HEK293T (cell line): Measurements from ENCODE around the gene PCDHGA2.

ENCODE experiments used
- CTCF ChIA-PET: fragments of 350-600 bp; formaldehyde crosslinking; extraction: SDS; loops from one replicate; lab custom pipeline; 2021; ENCODE audit warnings: antibody characterized with exemption, inconsistent platforms; lab: Yijun Ruan, JAX
- POLR2A ChIA-PET: fragments of 350-600 bp; formaldehyde crosslinking; extraction: SDS; loops from one replicate; lab custom pipeline; 2020; ENCODE audit warnings: antibody characterized with exemption, inconsistent platforms; lab: Yijun Ruan, JAX
- DNase-seq: peaks from one replicate; pipeline ENCODE4 v3.0.0; 2012; ENCODE audit warnings: mixed read lengths; ENCODE audit errors: extremely low spot score
- ARNT ChIP-seq: fragments of 450-650 bp; IDR thresholded peaks from 2 replicates; pipeline ENCODE4 v1.6.1; 2017; ENCODE audit warnings: mild to moderate bottlenecking
- BHLHE40 ChIP-seq: fragments of 450-650 bp; IDR thresholded peaks from 2 replicates; pipeline ENCODE4 v1.6.1; 2016; ENCODE audit warnings: mild to moderate bottlenecking, moderate library complexity, borderline replicate concordance
- CTBP1 ChIP-seq: fragments of 450-650 bp; IDR thresholded peaks from 2 replicates; pipeline ENCODE4 v1.6.1; 2016; ENCODE audit warnings: borderline replicate concordance
- ELF4 ChIP-seq: fragments of 450-650 bp; IDR thresholded peaks from 2 replicates; pipeline ENCODE4 v1.6.1; 2017; ENCODE audit warnings: antibody characterized with exemption
- FOXA1 ChIP-seq: fragments of 450-650 bp; IDR thresholded peaks from 2 replicates; pipeline ENCODE4 v1.6.1; 2016; ENCODE audit warnings: mild to moderate bottlenecking
- FOXK2 ChIP-seq: fragments of 450-650 bp; IDR thresholded peaks from 2 replicates; pipeline ENCODE4 v1.6.1; 2016; ENCODE audit warnings: mild to moderate bottlenecking
- FOXM1 ChIP-seq: fragments of 450-650 bp; IDR thresholded peaks from 2 replicates; pipeline ENCODE4 v1.6.1; 2017; ENCODE audit warnings: mild to moderate bottlenecking, borderline replicate concordance
- HDGF ChIP-seq: fragments of 450-650 bp; IDR thresholded peaks from 2 replicates; pipeline ENCODE4 v1.6.1; 2017; ENCODE audit warnings: antibody characterized with exemption, borderline replicate concordance
- L3MBTL2 ChIP-seq: fragments of 450-650 bp; conservative IDR thresholded peaks from 2 replicates; pipeline ENCODE4 v1.6.1; 2016; ENCODE audit warnings: mild to moderate bottlenecking
- LEF1 ChIP-seq: fragments of 450-650 bp; IDR thresholded peaks from 2 replicates; pipeline ENCODE4 v1.6.1; 2017; ENCODE audit warnings: mild to moderate bottlenecking, borderline replicate concordance
- NFRKB ChIP-seq: fragments of 450-650 bp; IDR thresholded peaks from 2 replicates; pipeline ENCODE4 v1.6.1; 2016; ENCODE audit warnings: mild to moderate bottlenecking, moderate library complexity
- SP1 ChIP-seq: fragments of 450-650 bp; IDR thresholded peaks from 2 replicates; pipeline ENCODE4 v1.6.1; 2017
- SUZ12 ChIP-seq: fragments of 450-650 bp; IDR thresholded peaks from 2 replicates; pipeline ENCODE4 v1.6.1; 2016; ENCODE audit warnings: mild to moderate bottlenecking
- TARDBP ChIP-seq: fragments of 450-650 bp; IDR thresholded peaks from 2 replicates; pipeline ENCODE4 v1.6.1; 2016
- ZNF384 ChIP-seq: fragments of 450-650 bp; IDR thresholded peaks from 2 replicates; pipeline ENCODE4 v1.6.1; 2016
- TF ChIP-seq, protein P1 (sequence below): fragments of 450-650 bp; IDR thresholded peaks from 2 replicates; pipeline ENCODE4 v1.6.1; 2016

Gene PCDHGA2

DNA sequence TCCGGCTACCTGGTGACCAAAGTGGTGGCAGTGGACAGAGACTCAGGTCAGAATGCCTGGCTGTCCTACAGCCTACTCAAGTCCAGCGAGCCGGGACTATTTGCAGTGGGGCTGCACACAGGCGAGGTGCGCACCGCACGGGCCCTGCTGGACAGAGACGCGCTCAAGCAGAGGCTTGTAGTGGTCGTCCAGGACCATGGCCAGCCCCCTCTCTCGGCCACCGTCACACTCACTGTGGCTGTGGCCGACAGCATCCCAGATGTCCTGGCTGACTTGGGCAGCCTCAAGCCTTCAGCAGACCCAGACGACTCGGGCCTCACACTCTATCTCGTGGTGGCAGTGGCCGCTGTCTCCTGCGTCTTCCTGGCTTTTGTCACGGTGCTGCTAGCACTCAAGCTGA, 18.4 kb downstream of the PCDHGA2 start:
- ChIA-PET POLR2A (no interaction called here), CTCF (no interaction called here)
- no peak for TF ChIP-seq ARNT
- no peak for TF ChIP-seq SP1
- TF ChIP-seq FOXA1 = no peak
- no peak for TF ChIP-seq ELF4
- no peak for TF ChIP-seq BHLHE40
- TF ChIP-seq CTBP1 = no peak
- TF ChIP-seq TARDBP = no peak
- TF ChIP-seq NFRKB = no peak
- TF ChIP-seq ZNF384 = no peak
- TF ChIP-seq HDGF = no peak
- no peak for TF ChIP-seq SUZ12
- TF ChIP-seq FOXK2 = no peak
- no peak for TF ChIP-seq FOXM1
- TF ChIP-seq LEF1 = no peak
- no peak for TF ChIP-seq L3MBTL2
- TF ChIP-seq, protein P1, sequence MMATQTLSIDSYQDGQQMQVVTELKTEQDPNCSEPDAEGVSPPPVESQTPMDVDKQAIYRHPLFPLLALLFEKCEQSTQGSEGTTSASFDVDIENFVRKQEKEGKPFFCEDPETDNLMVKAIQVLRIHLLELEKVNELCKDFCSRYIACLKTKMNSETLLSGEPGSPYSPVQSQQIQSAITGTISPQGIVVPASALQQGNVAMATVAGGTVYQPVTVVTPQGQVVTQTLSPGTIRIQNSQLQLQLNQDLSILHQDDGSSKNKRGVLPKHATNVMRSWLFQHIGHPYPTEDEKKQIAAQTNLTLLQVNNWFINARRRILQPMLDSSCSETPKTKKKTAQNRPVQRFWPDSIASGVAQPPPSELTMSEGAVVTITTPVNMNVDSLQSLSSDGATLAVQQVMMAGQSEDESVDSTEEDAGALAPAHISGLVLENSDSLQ = no peak

GRCh38 chr5:141359790-141360426, 21.3 kb downstream of the PCDHGA2 start, which contains the start of gene PCDHGB2:
TSS of gene PCDHGB2 (plus strand) at chr5:141359994. CDS start at chr5:141360136, 142 bp downstream.
- ChIA-PET CTCF (interaction anchor here (0.6 to 0.9 kb wide), 2 partner anchors 153 to 204 kb away, joined by 4 to 5 read pairs; no protein-coding TSS in a partner anchor), POLR2A (no interaction called here)
- TF ChIP-seq LEF1 (no peak), SUZ12 (no peak), ARNT (no peak), ELF4 (no peak), CTBP1 (no peak)
- peak; percentile 14 for DNase-seq

More for the DNA sequence above, 18.4 kb downstream of the PCDHGA2 start:
- DNase-seq = no peak

GRCh38 chr5:141360685-141361084, 22.1 kb downstream of the PCDHGA2 start:
- TF ChIP-seq NFRKB = no peak
- TF ChIP-seq FOXK2 = no peak
- TF ChIP-seq SUZ12 = no peak
- TF ChIP-seq TARDBP = no peak
- no peak for TF ChIP-seq ELF4
- TF ChIP-seq CTBP1 = no peak
- TF ChIP-seq, protein P1 = no peak
- no peak for TF ChIP-seq L3MBTL2
- no peak for TF ChIP-seq LEF1
- TF ChIP-seq FOXM1 = no peak
- TF ChIP-seq ARNT = no peak
- no peak for TF ChIP-seq SP1
- TF ChIP-seq FOXA1 = no peak
- no peak for TF ChIP-seq ZNF384
- ChIA-PET CTCF (no interaction called here), POLR2A (no interaction called here)
- no peak for DNase-seq

GRCh38 chr5:141362719-141363118, 24.2 kb downstream of the PCDHGA2 start:
- no peak for DNase-seq
- ChIA-PET POLR2A (no interaction called here), CTCF (no interaction called here)
- TF ChIP-seq ELF4 = no peak
- TF ChIP-seq CTBP1 = no peak
- no peak for TF ChIP-seq FOXM1
- no peak for TF ChIP-seq LEF1
- TF ChIP-seq L3MBTL2 = no peak
- TF ChIP-seq SUZ12 = no peak
- TF ChIP-seq ARNT = no peak
- TF ChIP-seq NFRKB = no peak
- no peak for TF ChIP-seq TARDBP
- TF ChIP-seq SP1 = no peak
- TF ChIP-seq ZNF384 = no peak
- TF ChIP-seq FOXK2 = no peak
- no peak for TF ChIP-seq FOXA1
- no peak for TF ChIP-seq BHLHE40
- no peak for TF ChIP-seq HDGF
- TF ChIP-seq, protein P1 = no peak

GRCh38 chr5:141363952-141364660, 25.5 kb downstream of the PCDHGA2 start, which contains the start of gene PCDHGA5:
TSS of gene PCDHGA5 (plus strand) at chr5:141364162. CDS start at chr5:141364331, 169 bp downstream.
- POLR2A ChIA-PET = no interaction called here
- CTCF ChIA-PET = interaction anchor here (0.6 kb wide), 1 partner anchor 44 kb away, joined by 3 read pairs; no protein-coding TSS in a partner anchor
- DNase-seq = no peak
- TF ChIP-seq, protein P1 = no peak
- TF ChIP-seq L3MBTL2 (no peak), SUZ12 (no peak), FOXM1 (no peak), SP1 (no peak)
